Esophagus muscularis mucosa (tissue), 4 donors: ENCODE measurements around the gene PIK3R6.

Experiments used
- CTCF ChIP-seq, 3 experiments: fragments of 200-600 bp in 2 of 3; fragments of 450-650 bp in 1 of 3; sonication (generic) in 2 of 3; IDR thresholded peaks; one replicate each; pipeline ENCODE4 v1.5.1; 2017 to 2019; ENCODE audit warnings: antibody characterized with exemption in 3 of 3, mild to moderate bottlenecking in 2 of 3, moderate library complexity in 1 of 3
- EP300 ChIP-seq: sonication (generic); formaldehyde crosslinking; IDR thresholded peaks from one replicate; pipeline ENCODE4 v1.6.1; 2017; ENCODE audit warnings: antibody characterized with exemption
- POLR2AphosphoS5 ChIP-seq, 2 donors: sonication (generic); formaldehyde crosslinking; IDR thresholded peaks; one replicate each; pipeline ENCODE4 v1.6.1; 2017; ENCODE audit warnings: antibody characterized with exemption in 2 of 2

- TF ChIP-seq CTCF (IDR thresholded peaks at IDR 0.05) (no peak), POLR2AphosphoS5 (IDR thresholded peaks at IDR 0.05) (no peak), EP300 (no peak)
These were observed 9.6 kb downstream of the PIK3R6 start for GRCh38 chr17:8857919-8858318.
